Neural cell (in vitro differentiated cells): Measurements from ENCODE around the gene CXCL17. TPM values are rescaled to one million over a fixed set of nuclear protein-coding genes. Genes with fewer than 3 reads are reported as not detected.

Source experiments
- H2AFZ ChIP-seq: fragments of 200-600, 300-800 bp; sonication (generic), shearing (Covaris generic); 2 replicates; pipeline ENCODE4 v1.6.0; 2014; ENCODE audit warnings: low read depth, mild to moderate bottlenecking, antibody characterized with exemption, low read length, moderate library complexity
- H3F3A ChIP-seq: fragments of 200-600 bp; shearing (Covaris generic); 2 replicates; pipeline ENCODE4 v1.6.1; 2016; ENCODE audit warnings: mild to moderate bottlenecking, moderate library complexity, mixed read lengths, antibody characterized with exemption, low read length; ENCODE audit not compliant: insufficient read depth, poor library complexity, severe bottlenecking
- H3K27ac ChIP-seq: fragments of 200-600, 300-800 bp; sonication (generic), shearing (Covaris generic); 2 replicates; pipeline ENCODE4 v1.5.1; 2014; ENCODE audit warnings: mild to moderate bottlenecking, low read length, moderate library complexity
- H3K27me3 ChIP-seq: fragments of 300-800, 200-600 bp; sonication (generic), shearing (Covaris generic); 2 replicates; pipeline ENCODE4 v1.6.0; 2014; ENCODE audit warnings: mild to moderate bottlenecking, low read depth, low read length, moderate library complexity; ENCODE audit not compliant: insufficient read depth
- H3K36me3 ChIP-seq: fragments of 300-800, 200-600 bp; sonication (generic), shearing (Covaris generic); 2 replicates; pipeline ENCODE4 v1.5.1; 2014; ENCODE audit warnings: mild to moderate bottlenecking, antibody characterized with exemption, low read length, moderate library complexity; ENCODE audit not compliant: insufficient read depth
- H3K4me2 ChIP-seq: fragments of 300-800, 200-600 bp; sonication (generic), shearing (Covaris generic); 2 replicates; pipeline ENCODE4 v1.6.0; 2014; ENCODE audit warnings: mild to moderate bottlenecking, low read length
- H3K4me3 ChIP-seq: fragments of 300-800, 200-600 bp; sonication (generic), shearing (Covaris generic); 2 replicates; pipeline ENCODE4 v1.5.1; 2014; ENCODE audit warnings: mild to moderate bottlenecking, low read length, moderate library complexity
- H3K79me2 ChIP-seq: fragments of 200-600 bp; shearing (Covaris generic); replicated peaks from 2 replicates; pipeline ENCODE4 v1.6.0; 2014; ENCODE audit warnings: mild to moderate bottlenecking, low read length, moderate library complexity; ENCODE audit not compliant: insufficient read depth
- H3K9ac ChIP-seq: fragments of 300-800, 200-600 bp; sonication (generic), shearing (Covaris generic); 2 replicates; pipeline ENCODE4 v1.6.1; 2016; ENCODE audit warnings: mild to moderate bottlenecking, low read length, mixed read lengths
- H3K9me2 ChIP-seq: fragments of 200-600 bp; shearing (Covaris generic); 2 replicates; pipeline ENCODE4 v1.6.1; 2016; ENCODE audit warnings: mild to moderate bottlenecking, low read length, mixed read lengths; ENCODE audit not compliant: insufficient read depth
- H3K9me3 ChIP-seq: fragments of 200-600, 300-800 bp; sonication (generic), shearing (Covaris generic); 2 replicates; pipeline ENCODE4 v1.6.1; 2016; ENCODE audit warnings: mild to moderate bottlenecking, mixed run types, low read length, moderate library complexity, mixed read lengths
- H4K20me1 ChIP-seq: fragments of 200-600 bp; shearing (Covaris generic); 2 replicates; pipeline ENCODE4 v1.6.1; 2016; ENCODE audit warnings: mild to moderate bottlenecking, mixed run types; ENCODE audit not compliant: insufficient read depth
- CTCF ChIP-seq: fragments of 450-650 bp; IDR thresholded peaks from 2 replicates; pipeline ENCODE4 v1.5.1; 2014; ENCODE audit warnings: antibody characterized with exemption, mild to moderate bottlenecking, moderate library complexity; ENCODE audit not compliant: poor library complexity, severe bottlenecking
- EP300 ChIP-seq: fragments of 450-650 bp; conservative IDR thresholded peaks from 2 replicates; pipeline ENCODE4 v1.6.1; 2014; ENCODE audit warnings: antibody characterized with exemption, mild to moderate bottlenecking, moderate library complexity; ENCODE audit not compliant: poor library complexity, severe bottlenecking
- EZH2 ChIP-seq: fragments of 200-600, 300-800 bp; shearing (Covaris generic), sonication (generic); IDR thresholded peaks from 2 replicates; pipeline ENCODE4 v1.6.1; 2014; ENCODE audit warnings: antibody characterized with exemption, low read length, borderline replicate concordance, mild to moderate bottlenecking; ENCODE audit not compliant: insufficient read depth, poor library complexity, severe bottlenecking
- MXI1 ChIP-seq: fragments of 450-650 bp; conservative IDR thresholded peaks from 2 replicates; pipeline ENCODE4 v1.6.1; 2014; ENCODE audit warnings: antibody characterized with exemption, mild to moderate bottlenecking; ENCODE audit not compliant: poor library complexity, severe bottlenecking
- POLR2AphosphoS5 ChIP-seq: IDR thresholded peaks from 2 replicates; pipeline ENCODE4 v1.6.1; 2012
- RAD21 ChIP-seq: fragments of 450-650 bp; conservative IDR thresholded peaks from 2 replicates; pipeline ENCODE4 v1.6.1; 2014; ENCODE audit warnings: antibody characterized with exemption, mild to moderate bottlenecking, moderate library complexity
- REST ChIP-seq: IDR thresholded peaks from 2 replicates; pipeline ENCODE4 v1.6.1; 2012; ENCODE audit warnings: borderline replicate concordance
- SMC3 ChIP-seq: fragments of 450-650 bp; conservative IDR thresholded peaks from 2 replicates; pipeline ENCODE4 v1.6.1; 2014; ENCODE audit warnings: antibody characterized with exemption, mild to moderate bottlenecking, moderate library complexity; ENCODE audit not compliant: poor library complexity
- TAF1 ChIP-seq: IDR thresholded peaks from 2 replicates; pipeline ENCODE4 v1.6.1; 2012; ENCODE audit warnings: low read depth
- polyA plus RNA-seq: library from polyadenylated mRNA; depleted of rRNA; stranded (reverse); fragments of >200 nt; gene quantifications from 2 replicates; pipeline ENCODE4 v1.2.3, GENCODE V29; 2014

Gene CXCL17
- polyA plus RNA-seq, 1 donor from 2014 or later: not detected

- no peaks in the 10 kb centered on the region for H3K9me3 ChIP-seq
- H3F3A ChIP-seq: no peaks in the 10 kb centered on the region
- no peak overlapping the region for H2AFZ ChIP-seq
- no peaks in the 10 kb centered on the region for H3K9me2 ChIP-seq
- no peak for TF ChIP-seq SMC3
- no peak for TF ChIP-seq MXI1
- TF ChIP-seq CTCF: no peak
- no peak for TF ChIP-seq EP300
- TF ChIP-seq EZH2: no peak
- no peak for TF ChIP-seq TAF1
- TF ChIP-seq POLR2AphosphoS5: no peak
- no peak for TF ChIP-seq RAD21
- TF ChIP-seq REST: no peak
- no peaks in the 10 kb centered on the region for H3K36me3 ChIP-seq
- peak overlapping the region; percentile 87 for H3K4me3 ChIP-seq
- no peaks in the 10 kb centered on the region for H3K27me3 ChIP-seq
- no peak overlapping the region for H3K9ac ChIP-seq
- H3K4me2 ChIP-seq: no peak overlapping the region
- no peak overlapping the region for H3K27ac ChIP-seq
- H3K79me2 ChIP-seq: no peaks in the 10 kb centered on the region
- no peaks in the 10 kb centered on the region for H4K20me1 ChIP-seq
Observed at GRCh38 chr19:42421101-42421500, 21.6 kb downstream of the CXCL17 start.

GRCh38 chr19:42420055-42420544 is 22.6 kb downstream of the CXCL17 start:
- Histone ChIP-seq H3K27ac (no peak overlapping the region), H3K4me3 (no peak overlapping the region), H3K9ac (no peak overlapping the region)

More at GRCh38 chr19:42420055-42420544, 22.6 kb downstream of the CXCL17 start:
- Histone ChIP-seq H4K20me1 (no peaks in the 10 kb centered on the region), H3K27me3 (no peaks in the 10 kb centered on the region), H3F3A (no peaks in the 10 kb centered on the region), H3K9me2 (no peaks in the 10 kb centered on the region), H2AFZ (no peak overlapping the region), H3K36me3 (no peaks in the 10 kb centered on the region), H3K79me2 (no peaks in the 10 kb centered on the region), H3K4me2 (no peak overlapping the region), H3K9me3 (no peaks in the 10 kb centered on the region)
- TF ChIP-seq CTCF (peak; percentile 38), SMC3 (no peak)
